Epithelial cell of esophagus (primary cell): ENCODE data around the gene TRAPPC2L.
A peak's percentile ranks its signal among the peaks of the same experiment; 100 is the strongest.

Experiments
- DNase-seq: peaks from one replicate; pipeline ENCODE4 v3.0.0; 2010; ENCODE audit warnings: low read depth
- H3K4me3 ChIP-seq: 2 replicates; pipeline ENCODE4 v1.5.1; 2011; ENCODE audit warnings: mild to moderate bottlenecking, low read length, control low read depth
- TF ChIP-seq, protein P1 (sequence below): IDR thresholded peaks from 2 replicates; pipeline ENCODE4 v1.5.1; 2011; ENCODE audit warnings: low read depth, mild to moderate bottlenecking, low read length, control low read depth, inconsistent platforms; ENCODE audit not compliant: insufficient read depth; ENCODE audit errors: missing control alignments

TRAPPC2L gene

GRCh38 chr16:88881675-88882357 is 24.9 kb downstream of the TRAPPC2L start:
- no peak for DNase-seq
- TF ChIP-seq, protein P1, sequence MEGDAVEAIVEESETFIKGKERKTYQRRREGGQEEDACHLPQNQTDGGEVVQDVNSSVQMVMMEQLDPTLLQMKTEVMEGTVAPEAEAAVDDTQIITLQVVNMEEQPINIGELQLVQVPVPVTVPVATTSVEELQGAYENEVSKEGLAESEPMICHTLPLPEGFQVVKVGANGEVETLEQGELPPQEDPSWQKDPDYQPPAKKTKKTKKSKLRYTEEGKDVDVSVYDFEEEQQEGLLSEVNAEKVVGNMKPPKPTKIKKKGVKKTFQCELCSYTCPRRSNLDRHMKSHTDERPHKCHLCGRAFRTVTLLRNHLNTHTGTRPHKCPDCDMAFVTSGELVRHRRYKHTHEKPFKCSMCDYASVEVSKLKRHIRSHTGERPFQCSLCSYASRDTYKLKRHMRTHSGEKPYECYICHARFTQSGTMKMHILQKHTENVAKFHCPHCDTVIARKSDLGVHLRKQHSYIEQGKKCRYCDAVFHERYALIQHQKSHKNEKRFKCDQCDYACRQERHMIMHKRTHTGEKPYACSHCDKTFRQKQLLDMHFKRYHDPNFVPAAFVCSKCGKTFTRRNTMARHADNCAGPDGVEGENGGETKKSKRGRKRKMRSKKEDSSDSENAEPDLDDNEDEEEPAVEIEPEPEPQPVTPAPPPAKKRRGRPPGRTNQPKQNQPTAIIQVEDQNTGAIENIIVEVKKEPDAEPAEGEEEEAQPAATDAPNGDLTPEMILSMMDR: no peak
- H3K4me3 ChIP-seq: no peak overlapping the region

- H3K4me3 ChIP-seq: no peak overlapping the region
- DNase-seq: peak; percentile 21
- TF ChIP-seq, protein P1: no peak
Measured at GRCh38 chr16:88882358-88883030, 25.6 kb downstream of the TRAPPC2L start.

GRCh38 chr16:88883117-88883895 is 26.4 kb downstream of the TRAPPC2L start:
- DNase-seq: no peak
- no peak overlapping the region for H3K4me3 ChIP-seq
- TF ChIP-seq, protein P1: no peak

GRCh38 chr16:88883946-88884345 is 27.0 kb downstream of the TRAPPC2L start:
- DNase-seq: no peak
- H3K4me3 ChIP-seq: no peak overlapping the region
- TF ChIP-seq, protein P1: no peak

GRCh38 chr16:88884569-88885271 is 27.8 kb downstream of the TRAPPC2L start:
- no peak overlapping the region for H3K4me3 ChIP-seq
- TF ChIP-seq, protein P1: no peak
- no peak for DNase-seq

GRCh38 chr16:88885693-88886280 is 28.9 kb downstream of the TRAPPC2L start:
- TF ChIP-seq, protein P1: no peak
- H3K4me3 ChIP-seq: no peak overlapping the region
- no peak for DNase-seq
